K562 (cell line): Measurements from ENCODE around the gene NTM. TPM values are rescaled to one million over a fixed set of nuclear protein-coding genes. Genes with fewer than 3 reads are reported as not detected.

Source experiments
- ATAC-seq: fragments of 200-7000 bp; cut with Tn5 transposase; 3 replicates; pipeline ENCODE4 v1.9.1; 2020; ENCODE audit warnings: moderate library complexity
- BruUV-seq: library from RNA; stranded (reverse); fragments of 400-500 nt; replicated peaks from 2 replicates; lab custom pipeline; 2021; lab: Mats Ljungman, UMichigan
- CTCF ChIA-PET: fragments of 300-600 bp; formaldehyde crosslinking; extraction: SDS; loops from one replicate; lab custom pipeline; 2021; ENCODE audit warnings: low intra/inter-chr PET ratio; lab: Yijun Ruan, JAX
- POLR2A ChIA-PET: fragments of 300-600, 350-650 bp; sonication (Branson Sonifier 250); formaldehyde crosslinking; extraction: SDS; loops from one replicate; lab custom pipeline; 2021; ENCODE audit warnings: antibody characterized with exemption, inconsistent platforms; lab: Yijun Ruan, JAX
- DNase-seq, 4 experiments: peaks; one replicate each; pipeline versions ENCODE4 v3.0.0 to v3.0.0-alpha.2; 2011 to 2018; ENCODE audit warnings: low spot score in 3 of 4, mixed read lengths in 3 of 4; ENCODE audit errors: extremely low read depth in 1 of 4
- FAIRE-seq: peaks from 2 replicates; lab custom pipeline; 2011; peaks lifted over from hg19 to GRCh38; lab: Jason Lieb, UNC
- H2AFZ ChIP-seq: 2 replicates; pipeline ENCODE4 v1.6.0; 2011; ENCODE audit warnings: low read depth, low read length, control low read depth, inconsistent platforms
- H3K27ac ChIP-seq: fragments of 200-600 bp; 3 replicates; pipeline ENCODE4 v1.8.0; 2011; ENCODE audit warnings: low read depth, mild to moderate bottlenecking, control low read depth, inconsistent platforms, low read length, moderate library complexity, mixed read lengths; ENCODE audit errors: extremely low read depth
- H3K27me3 ChIP-seq, 2 experiments: fragments of 300-600 bp in 1 of 2; 2 replicates in 1 of 2; 3 replicates in 1 of 2; pipeline versions ENCODE4 v1.6.0 to v1.8.0; 2011; ENCODE audit warnings: inconsistent platforms in 2 of 2, low read length in 2 of 2, mild to moderate bottlenecking in 1 of 2, mixed read lengths in 1 of 2, moderate library complexity in 1 of 2; ENCODE audit not compliant: control insufficient read depth in 2 of 2, insufficient read depth in 2 of 2
- H3K36me3 ChIP-seq: fragments of 300-600 bp; 3 replicates; pipeline ENCODE4 v1.8.0; 2011; ENCODE audit warnings: mild to moderate bottlenecking, low read length, inconsistent platforms; ENCODE audit not compliant: control insufficient read depth, insufficient read depth
- H3K4me1 ChIP-seq, 2 experiments: fragments of 200-600 bp in 1 of 2; replicated peaks in 1 of 2; 2 replicates in 1 of 2; 3 replicates in 1 of 2; pipeline versions ENCODE4 v1.5.1 to v1.8.0; 2011; ENCODE audit warnings: inconsistent platforms in 2 of 2, low read length in 2 of 2, mild to moderate bottlenecking in 1 of 2, mixed read lengths in 1 of 2, moderate library complexity in 1 of 2; ENCODE audit not compliant: control insufficient read depth in 2 of 2, insufficient read depth in 2 of 2
- H3K4me2 ChIP-seq: 2 replicates; pipeline ENCODE4 v1.6.1; 2011; ENCODE audit warnings: low read length, control low read depth, inconsistent platforms, mixed read lengths; ENCODE audit not compliant: insufficient read depth
- H3K4me3 ChIP-seq: fragments of 200-600 bp; sonication (generic), shearing (Covaris generic); 2 replicates; pipeline ENCODE4 v1.5.1; 2016; ENCODE audit warnings: control low read depth, inconsistent platforms
- H3K79me2 ChIP-seq: fragments of 200-600 bp; 3 replicates; pipeline ENCODE4 v1.8.0; 2011; ENCODE audit warnings: low read length, inconsistent platforms; ENCODE audit not compliant: control insufficient read depth, insufficient read depth
- H3K9ac ChIP-seq, 2 experiments: 2 replicates each; pipeline versions ENCODE4 v1.6.0 to v1.6.1; 2011; ENCODE audit warnings: low read depth in 2 of 2, low read length in 2 of 2, control low read depth in 1 of 2, inconsistent platforms in 1 of 2, mild to moderate bottlenecking in 1 of 2, mixed read lengths in 1 of 2; ENCODE audit not compliant: insufficient read depth in 1 of 2
- H3K9me1 ChIP-seq: one replicate; pipeline ENCODE4 v1.6.0; 2011; ENCODE audit warnings: inconsistent platforms, mild to moderate bottlenecking, low read length, moderate library complexity; ENCODE audit not compliant: control insufficient read depth, insufficient read depth
- H3K9me3 ChIP-seq: replicated peaks from 2 replicates; pipeline ENCODE4 v1.5.1; 2011; ENCODE audit warnings: low read depth, low read length, inconsistent platforms; ENCODE audit not compliant: control insufficient read depth, insufficient read depth
- H4K20me1 ChIP-seq: replicated peaks from 2 replicates; pipeline ENCODE4 v1.6.1; 2011; ENCODE audit warnings: low read length, inconsistent platforms, mixed read lengths; ENCODE audit not compliant: control insufficient read depth, insufficient read depth
- BCOR ChIP-seq: fragments of 450-650 bp; IDR thresholded peaks from 2 replicates; pipeline ENCODE4 v1.6.1; 2016
- CBX3 ChIP-seq, 2 experiments: IDR thresholded peaks; 1 replicate in 1 of 2; 2 replicates in 1 of 2; pipeline ENCODE4 v1.6.1; 2012; ENCODE audit warnings: inconsistent platforms in 2 of 2, low read length in 2 of 2, borderline replicate concordance in 1 of 2, control low read depth in 1 of 2
- DMBX1 ChIP-seq: fragments of 250-450 bp; sonication (Bioruptor Pico); IDR thresholded peaks from 2 replicates; pipeline ENCODE4 v1.8.0; 2022; ENCODE audit warnings: inconsistent platforms, mild to moderate bottlenecking, moderate library complexity, borderline replicate concordance
- JUND ChIP-seq, 2 experiments: IDR thresholded peaks; 2 replicates in 1 of 2; 3 replicates in 1 of 2; pipeline ENCODE4 v1.6.1; 2011; ENCODE audit warnings: borderline replicate concordance in 2 of 2, low read depth in 2 of 2, low read length in 2 of 2, improper control_type of control experiment in 1 of 2, missing biosample characterization in 1 of 2, missing genetic modification characterization in 1 of 2, missing genetic modification reagents in 1 of 2
- KLF13 ChIP-seq: fragments of 450-650 bp; IDR thresholded peaks from 2 replicates; pipeline ENCODE4 v1.6.1; 2016; ENCODE audit warnings: missing genetic modification characterization, low read depth, mild to moderate bottlenecking, missing compliant biosample characterization, moderate library complexity, borderline replicate concordance
- NRF1 ChIP-seq, 2 experiments: fragments of 450-650 bp; IDR thresholded peaks in 1 of 2; conservative IDR thresholded peaks in 1 of 2; 2 replicates each; pipeline ENCODE4 v1.6.1; 2014; ENCODE audit warnings: mild to moderate bottlenecking in 2 of 2
- POLR2A ChIP-seq: fragments of 450-650 bp; conservative IDR thresholded peaks from 2 replicates; pipeline ENCODE4 v1.6.1; 2016
- RBFOX2 ChIP-seq: fragments of 200-400 bp; formaldehyde crosslinking; IDR thresholded peaks from 2 replicates; pipeline ENCODE4 v1.6.1; 2017; ENCODE audit warnings: low read depth, mild to moderate bottlenecking, low read length, moderate library complexity
- SAFB ChIP-seq: fragments of 200-400 bp; formaldehyde crosslinking; IDR thresholded peaks from 2 replicates; pipeline ENCODE4 v1.6.1; 2017; ENCODE audit warnings: low read depth, low read length, borderline replicate concordance
- SMAD3 ChIP-seq: fragments of 450-650 bp; formaldehyde crosslinking; conservative IDR thresholded peaks from 2 replicates; pipeline ENCODE4 v1.4.0; 2020; ENCODE audit warnings: mild to moderate bottlenecking
- ZNF23 ChIP-seq: fragments of 250-450 bp; sonication (Bioruptor Pico); IDR thresholded peaks from 2 replicates; pipeline ENCODE4 v1.4.0; 2020; ENCODE audit warnings: mild to moderate bottlenecking
- WGBS: fragments of 100-300 bp; shearing (Covaris generic); methylation state at CpG from one replicate; pipeline ENCODE4 v1.1.6; 2016; ENCODE audit warnings: low coverage, mixed read lengths; ENCODE audit not compliant: insufficient coverage; ENCODE audit errors: missing lambda C conversion rate; 5-methylcytosine and 5-hydroxymethylcytosine counted together
- in situ Hi-C: fragments of 300-500 bp; cut with MboI; formaldehyde crosslinking; loops from 4 replicates; pipeline ENCODE4 v1.15.0; 2018; ENCODE audit warnings: inconsistent platforms, mixed read lengths
- intact Hi-C: fragments of 100-400 bp; cut with micrococcal nuclease; formaldehyde crosslinking; loops from 2 replicates; pipeline ENCODE4 v1.14.2; 2022
- polyA plus RNA-seq, 8 experiments: library from polyadenylated mRNA; depleted of rRNA in 4 of 8; stranded (reverse) in 5 of 8; unstranded in 3 of 8; fragments of >200 nt; fragmentation: Nextera tagmentation in 2 of 8; fragmentation: Illumina TruSeq in 1 of 8; extraction: Ambion mirVana in 2 of 8; extraction: Trizol in 1 of 8; gene quantifications; 2 replicates each; pipeline versions ENCODE4 v1.2.1 to v1.2.3, GENCODE V29; 2011 to 2014; ENCODE audit warnings: inconsistent platforms in 1 of 8, missing spikeins in 1 of 8
- total RNA-seq, 7 experiments: library from RNA; depleted of rRNA in 6 of 7; stranded (reverse); fragments of >200 nt in 6 of 7; fragmentation: Illumina TruSeq in 2 of 7; extraction: Trizol in 2 of 7; gene quantifications; 2 replicates each; pipeline versions ENCODE4 v1.2.1 to v1.2.3, GENCODE V29; 2011 to 2021; ENCODE audit warnings: low replicate concordance in 1 of 7
- TF ChIP-seq, protein P1 (sequence below), 2 experiments: fragments of 200-800 bp in 1 of 2; sonication (Bioruptor generic) in 1 of 2; sonication (generic) in 1 of 2; formaldehyde crosslinking in 1 of 2; IDR thresholded peaks in 1 of 2; conservative IDR thresholded peaks in 1 of 2; 2 replicates each; pipeline versions ENCODE4 v1.5.0 to v1.6.1; 2016 to 2020; ENCODE audit warnings: missing compliant biosample characterization in 1 of 2, missing genetic modification characterization in 1 of 2, missing genetic modification reagents in 1 of 2
- TF ChIP-seq, protein P2 (sequence below): fragments of 450-650 bp; IDR thresholded peaks from 2 replicates; pipeline ENCODE4 v1.7.0; 2016; ENCODE audit warnings: borderline replicate concordance
- TF ChIP-seq, protein P3 (sequence below): fragments of 450-650 bp; IDR thresholded peaks from 2 replicates; pipeline ENCODE4 v1.6.1; 2016; ENCODE audit warnings: mild to moderate bottlenecking

NTM gene
- total and polyA plus RNA-seq, 9 of the 15 experiments (the other 6 are each of a cell fraction or from before 2014, with no cell fraction given) = not detected

DNA sequence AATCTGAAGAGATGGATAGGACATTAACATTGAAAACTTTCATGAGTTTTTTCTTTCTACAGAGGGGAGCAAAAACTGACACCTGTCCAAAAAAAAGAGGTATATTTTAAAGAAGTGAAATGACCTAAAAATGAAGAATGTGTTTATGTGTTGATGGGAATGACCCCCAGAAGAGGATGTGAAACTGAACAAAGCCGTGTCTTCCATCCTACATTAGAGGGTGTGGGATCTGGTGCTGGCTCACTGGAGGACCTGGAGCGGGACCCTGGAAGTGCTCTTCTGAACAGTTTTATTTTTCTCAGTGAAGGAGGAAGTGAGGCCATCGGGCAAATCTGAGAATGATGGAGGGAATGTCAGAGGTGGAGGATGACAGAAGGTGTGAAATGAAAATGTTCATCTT is 470.1 kb downstream of the NTM start:
- CTCF ChIA-PET = no interaction called here
- H3K9me3 ChIP-seq = no peaks in the 10 kb centered on the region; the same call in 1 of the 2 replicates
- intact Hi-C loops (no loop called here), in situ Hi-C loops (no loop called here)
- no peak overlapping the region for H3K4me3 ChIP-seq
- POLR2A ChIA-PET = no interaction called here
- H3K79me2 ChIP-seq = no peaks in the 10 kb centered on the region
- H3K9ac ChIP-seq = no peak overlapping the region
- 0% methylated on average over 3 of the region's 3 CpGs for WGBS
- no peak for FAIRE-seq
- no peak for ATAC-seq
- no peaks in the 10 kb centered on the region for H3K27me3 ChIP-seq
- H3K4me2 ChIP-seq = no peak overlapping the region
- TF ChIP-seq, protein P1, sequence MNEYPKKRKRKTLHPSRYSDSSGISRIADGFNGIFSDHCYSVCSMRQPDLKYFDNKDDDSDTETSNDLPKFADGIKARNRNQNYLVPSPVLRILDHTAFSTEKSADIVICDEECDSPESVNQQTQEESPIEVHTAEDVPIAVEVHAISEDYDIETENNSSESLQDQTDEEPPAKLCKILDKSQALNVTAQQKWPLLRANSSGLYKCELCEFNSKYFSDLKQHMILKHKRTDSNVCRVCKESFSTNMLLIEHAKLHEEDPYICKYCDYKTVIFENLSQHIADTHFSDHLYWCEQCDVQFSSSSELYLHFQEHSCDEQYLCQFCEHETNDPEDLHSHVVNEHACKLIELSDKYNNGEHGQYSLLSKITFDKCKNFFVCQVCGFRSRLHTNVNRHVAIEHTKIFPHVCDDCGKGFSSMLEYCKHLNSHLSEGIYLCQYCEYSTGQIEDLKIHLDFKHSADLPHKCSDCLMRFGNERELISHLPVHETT (CRISPR knock-in tag; conservative IDR thresholded peaks at IDR 0.05 in 1 of 2, IDR thresholded peaks at IDR 0.05 in 1 of 2) = no peak
- TF ChIP-seq BCOR = no peak
- TF ChIP-seq JUND (IDR thresholded peaks at IDR 0.05; ENCODE audit: borderline replicate concordance, low read depth, low read length) = no peak
- TF ChIP-seq JUND (tag; IDR thresholded peaks at IDR 0.05; ENCODE audit: borderline replicate concordance, low read depth, low read length) = no peak
- TF ChIP-seq KLF13 (tag) = no peak
- TF ChIP-seq POLR2A = no peak
- TF ChIP-seq, protein P2, sequence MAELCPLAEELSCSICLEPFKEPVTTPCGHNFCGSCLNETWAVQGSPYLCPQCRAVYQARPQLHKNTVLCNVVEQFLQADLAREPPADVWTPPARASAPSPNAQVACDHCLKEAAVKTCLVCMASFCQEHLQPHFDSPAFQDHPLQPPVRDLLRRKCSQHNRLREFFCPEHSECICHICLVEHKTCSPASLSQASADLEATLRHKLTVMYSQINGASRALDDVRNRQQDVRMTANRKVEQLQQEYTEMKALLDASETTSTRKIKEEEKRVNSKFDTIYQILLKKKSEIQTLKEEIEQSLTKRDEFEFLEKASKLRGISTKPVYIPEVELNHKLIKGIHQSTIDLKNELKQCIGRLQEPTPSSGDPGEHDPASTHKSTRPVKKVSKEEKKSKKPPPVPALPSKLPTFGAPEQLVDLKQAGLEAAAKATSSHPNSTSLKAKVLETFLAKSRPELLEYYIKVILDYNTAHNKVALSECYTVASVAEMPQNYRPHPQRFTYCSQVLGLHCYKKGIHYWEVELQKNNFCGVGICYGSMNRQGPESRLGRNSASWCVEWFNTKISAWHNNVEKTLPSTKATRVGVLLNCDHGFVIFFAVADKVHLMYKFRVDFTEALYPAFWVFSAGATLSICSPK = no peak
- TF ChIP-seq ZNF23 (CRISPR knock-in tag) = no peak
- no peak for TF ChIP-seq CBX3 (IDR thresholded peaks at IDR 0.05; ENCODE audit: borderline replicate concordance in 1 of 2, low read length in 2 of 2)
- TF ChIP-seq RBFOX2 = no peak
- TF ChIP-seq, protein P3, sequence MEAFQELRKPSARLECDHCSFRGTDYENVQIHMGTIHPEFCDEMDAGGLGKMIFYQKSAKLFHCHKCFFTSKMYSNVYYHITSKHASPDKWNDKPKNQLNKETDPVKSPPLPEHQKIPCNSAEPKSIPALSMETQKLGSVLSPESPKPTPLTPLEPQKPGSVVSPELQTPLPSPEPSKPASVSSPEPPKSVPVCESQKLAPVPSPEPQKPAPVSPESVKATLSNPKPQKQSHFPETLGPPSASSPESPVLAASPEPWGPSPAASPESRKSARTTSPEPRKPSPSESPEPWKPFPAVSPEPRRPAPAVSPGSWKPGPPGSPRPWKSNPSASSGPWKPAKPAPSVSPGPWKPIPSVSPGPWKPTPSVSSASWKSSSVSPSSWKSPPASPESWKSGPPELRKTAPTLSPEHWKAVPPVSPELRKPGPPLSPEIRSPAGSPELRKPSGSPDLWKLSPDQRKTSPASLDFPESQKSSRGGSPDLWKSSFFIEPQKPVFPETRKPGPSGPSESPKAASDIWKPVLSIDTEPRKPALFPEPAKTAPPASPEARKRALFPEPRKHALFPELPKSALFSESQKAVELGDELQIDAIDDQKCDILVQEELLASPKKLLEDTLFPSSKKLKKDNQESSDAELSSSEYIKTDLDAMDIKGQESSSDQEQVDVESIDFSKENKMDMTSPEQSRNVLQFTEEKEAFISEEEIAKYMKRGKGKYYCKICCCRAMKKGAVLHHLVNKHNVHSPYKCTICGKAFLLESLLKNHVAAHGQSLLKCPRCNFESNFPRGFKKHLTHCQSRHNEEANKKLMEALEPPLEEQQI = no peak
- TF ChIP-seq NRF1 (conservative IDR thresholded peaks at IDR 0.05 in 1 of 2, IDR thresholded peaks at IDR 0.05 in 1 of 2) = no peak
- TF ChIP-seq SAFB = no peak
- no peak for TF ChIP-seq SMAD3 (CRISPR knock-in tag)
- no peak for TF ChIP-seq DMBX1
- no peak overlapping the region for H2AFZ ChIP-seq
- H3K36me3 ChIP-seq = no peaks in the 10 kb centered on the region
- no peaks in the 10 kb centered on the region for H4K20me1 ChIP-seq
- H3K27ac ChIP-seq = no peak overlapping the region
- no peaks in the 10 kb centered on the region for H3K4me1 ChIP-seq
- no TSS peak for BruUV-seq
- no peak for DNase-seq
- no peaks in the 10 kb centered on the region for H3K9me1 ChIP-seq
